T-helper 22 cell (primary cell): ENCODE results near the gene ZNF799.
"Not testable (repeated sequence)": the region's sequence is repeated elsewhere in the genome, so short reads cannot be mapped to it uniquely, and the experiment has no call there.

Source experiments
- DNase-seq: peaks from one replicate; pipeline ENCODE4 v3.0.0-alpha.2; 2020; ENCODE audit warnings: low read depth

The ZNF799 gene

DNA sequence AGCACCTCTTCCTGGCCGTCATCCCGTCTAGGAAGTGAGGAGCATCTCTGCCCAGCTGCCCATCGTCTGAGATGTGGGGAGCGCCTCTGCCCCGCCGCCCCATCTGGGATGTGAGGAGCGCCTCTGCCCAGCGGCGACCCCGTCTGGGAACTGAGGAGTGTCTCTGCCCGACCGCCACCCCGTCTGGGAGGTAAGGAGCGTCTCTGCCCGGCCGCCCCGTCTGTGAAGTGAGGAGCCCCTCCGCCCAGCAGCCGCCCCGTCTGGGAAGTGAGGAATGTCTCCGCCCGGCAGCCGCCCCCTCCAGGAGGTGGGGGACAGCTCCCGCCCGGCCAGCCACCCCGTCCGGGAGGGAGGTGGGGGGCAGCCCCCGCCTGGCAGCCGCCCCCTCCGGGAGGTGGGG is 38.8 kb downstream of the ZNF799 start:
- DNase-seq, result not testable (repeated sequence)

DNA sequence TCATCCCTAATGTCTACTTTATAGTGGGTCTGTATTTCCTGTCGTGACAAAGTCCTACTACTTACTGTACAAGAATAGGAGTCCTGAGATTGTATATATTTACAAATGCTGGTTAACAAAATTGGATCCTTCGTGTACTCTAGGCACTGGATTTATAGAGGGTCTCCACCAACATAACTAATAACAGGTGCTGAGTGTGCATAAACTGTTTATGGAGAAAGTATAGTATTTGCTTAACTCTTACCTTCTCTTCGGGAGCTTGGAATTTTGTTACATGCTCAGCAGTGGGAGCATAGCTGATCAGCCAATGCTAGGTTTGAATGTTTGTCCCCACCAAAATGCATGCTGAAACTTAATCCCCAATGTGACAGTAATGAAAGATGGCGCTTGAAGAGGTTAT is 47.7 kb downstream of the ZNF799 start:
- DNase-seq, result no peak

DNA sequence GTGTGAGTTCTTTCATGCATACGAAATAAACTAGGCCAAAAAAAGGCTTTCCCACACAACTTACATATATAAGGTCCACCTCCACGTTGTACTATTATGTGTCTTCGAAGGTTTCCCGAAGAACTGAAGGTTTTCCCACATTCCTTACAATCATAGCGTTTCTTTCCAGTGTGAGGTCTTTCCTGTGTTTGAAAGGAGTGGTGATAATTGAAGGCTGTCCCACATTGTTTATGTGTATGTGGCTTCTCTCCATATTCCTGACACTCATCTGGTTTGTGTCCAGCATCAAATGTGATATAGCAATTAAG is 50.2 kb downstream of the ZNF799 start:
- DNase-seq, result no peak

DNA sequence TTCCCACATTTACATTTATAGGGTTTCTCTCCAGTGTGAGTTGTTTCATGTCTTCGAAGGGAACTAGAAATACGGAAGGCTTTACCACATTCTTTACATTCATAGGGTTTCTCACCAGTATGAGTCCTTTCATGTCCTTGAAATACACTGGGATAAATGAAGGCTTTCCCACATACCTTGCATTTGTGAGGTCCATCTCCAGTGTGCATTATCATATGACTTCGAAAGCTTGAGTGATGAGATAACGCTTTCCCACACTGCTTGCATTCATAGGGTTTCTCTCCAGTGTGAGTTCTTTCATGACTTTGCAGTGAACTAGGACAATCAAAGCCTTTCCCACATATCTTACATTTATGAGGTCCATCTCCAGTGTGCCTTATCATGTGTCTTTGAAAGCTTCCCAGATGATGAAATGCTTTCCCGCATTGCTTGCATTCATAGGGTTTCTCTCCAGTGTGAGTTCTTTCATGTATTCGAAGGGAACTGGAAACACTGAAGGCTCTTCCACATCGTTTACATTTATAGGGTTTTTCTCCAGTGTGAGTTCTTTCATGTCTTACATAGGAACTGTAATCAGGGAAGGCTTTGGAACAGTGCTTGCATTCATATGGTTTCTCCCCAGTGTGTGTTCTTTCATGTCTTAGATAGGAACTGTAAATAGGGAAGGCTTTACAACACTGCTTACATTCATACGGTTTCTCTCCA is 50.7 kb downstream of the ZNF799 start:
- DNase-seq, result no peak

DNA sequence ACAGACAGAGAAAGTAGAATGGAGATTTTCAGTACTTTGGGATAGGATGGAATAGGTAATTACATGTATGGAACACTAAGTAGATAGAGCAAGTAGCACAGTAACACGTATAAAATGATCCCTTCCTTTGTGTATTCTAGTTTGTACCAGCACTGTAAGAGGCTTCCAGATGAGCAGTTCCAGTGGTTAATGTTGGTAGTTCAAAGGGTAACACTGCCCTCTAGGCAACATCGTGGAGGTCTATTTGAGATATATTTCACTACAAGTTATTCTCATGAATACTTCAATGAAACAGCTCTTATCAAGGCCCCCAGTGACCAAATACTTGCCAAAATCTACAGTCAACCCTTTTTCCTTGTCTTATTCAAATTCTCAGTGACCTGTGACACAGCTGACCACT is 54.2 kb downstream of the ZNF799 start:
- no peak for DNase-seq

DNA sequence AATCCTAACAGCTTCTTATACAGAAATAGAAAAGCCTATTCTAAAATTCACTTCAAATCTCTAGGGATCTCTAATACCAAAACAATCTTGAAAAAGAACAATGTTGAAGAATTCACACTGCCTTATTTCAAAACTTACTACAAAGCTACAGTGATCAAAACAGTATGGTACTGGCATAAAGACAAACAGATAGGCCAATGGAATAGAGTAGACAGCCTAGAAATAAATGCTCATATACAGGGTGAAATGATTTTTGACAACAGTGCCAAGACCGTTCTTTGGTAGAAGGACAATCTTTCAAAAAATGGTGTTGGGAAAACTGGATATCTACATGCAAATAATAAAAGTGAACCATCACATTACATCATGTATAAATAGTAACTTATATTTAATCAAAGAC is 55.9 kb downstream of the ZNF799 start:
- no peak for DNase-seq
